Activated CD4-positive, alpha-beta T cell treated with anti-CD3 and anti-CD28 coated beads, Interleukin-2, amount 10 ng/mL, durations not matched to agents 7 days and 5 days (primary cell): ENCODE data around the gene HEXIM1. TPM values are rescaled to one million over a fixed set of nuclear protein-coding genes. Genes with fewer than 3 reads are reported as not detected.
A peak's percentile ranks its signal among the peaks of the same experiment; 100 is the strongest.

Source experiments
- CTCF ChIA-PET: fragments of 350-600 bp; sonication (Branson Sonifier 250); formaldehyde crosslinking; loops from one replicate; lab custom pipeline; 2021; ENCODE audit warnings: antibody characterized with exemption; lab: Charles Lee
- POLR2A ChIA-PET: fragments of 350-600 bp; sonication (Branson Sonifier 250); formaldehyde crosslinking; loops from one replicate; lab custom pipeline; 2021; ENCODE audit warnings: antibody characterized with exemption; lab: Charles Lee
- DNase-seq: peaks from one replicate; pipeline ENCODE4 v3.0.0-alpha.2; 2020
- H3K27ac Mint-ChIP-seq: one replicate; pipeline ENCODE4 v1.8.0; 2021; ENCODE audit warnings: mild to moderate bottlenecking, moderate library complexity, mixed read lengths
- H3K27me3 Mint-ChIP-seq: one replicate; pipeline ENCODE4 v1.8.0; 2021; ENCODE audit warnings: mixed read lengths
- H3K36me3 Mint-ChIP-seq: one replicate; pipeline ENCODE4 v1.8.0; 2021; ENCODE audit warnings: low read depth, mixed read lengths
- H3K4me1 Mint-ChIP-seq: one replicate; pipeline ENCODE4 v1.8.0; 2021; ENCODE audit warnings: mixed read lengths
- H3K4me3 Mint-ChIP-seq: one replicate; pipeline ENCODE4 v1.8.0; 2021; ENCODE audit warnings: mild to moderate bottlenecking, moderate library complexity, mixed read lengths
- H3K9me3 Mint-ChIP-seq: one replicate; pipeline ENCODE4 v1.8.0; 2021; ENCODE audit warnings: mixed read lengths
- total RNA-seq, 2 experiments: library from RNA; stranded (reverse); gene quantifications; one replicate each; pipeline ENCODE4 v1.2.3, GENCODE V29; 2021

Gene HEXIM1, protein sequence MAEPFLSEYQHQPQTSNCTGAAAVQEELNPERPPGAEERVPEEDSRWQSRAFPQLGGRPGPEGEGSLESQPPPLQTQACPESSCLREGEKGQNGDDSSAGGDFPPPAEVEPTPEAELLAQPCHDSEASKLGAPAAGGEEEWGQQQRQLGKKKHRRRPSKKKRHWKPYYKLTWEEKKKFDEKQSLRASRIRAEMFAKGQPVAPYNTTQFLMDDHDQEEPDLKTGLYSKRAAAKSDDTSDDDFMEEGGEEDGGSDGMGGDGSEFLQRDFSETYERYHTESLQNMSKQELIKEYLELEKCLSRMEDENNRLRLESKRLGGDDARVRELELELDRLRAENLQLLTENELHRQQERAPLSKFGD
- total RNA-seq: 10 to 100 TPM; 30.5 TPM

DNA sequence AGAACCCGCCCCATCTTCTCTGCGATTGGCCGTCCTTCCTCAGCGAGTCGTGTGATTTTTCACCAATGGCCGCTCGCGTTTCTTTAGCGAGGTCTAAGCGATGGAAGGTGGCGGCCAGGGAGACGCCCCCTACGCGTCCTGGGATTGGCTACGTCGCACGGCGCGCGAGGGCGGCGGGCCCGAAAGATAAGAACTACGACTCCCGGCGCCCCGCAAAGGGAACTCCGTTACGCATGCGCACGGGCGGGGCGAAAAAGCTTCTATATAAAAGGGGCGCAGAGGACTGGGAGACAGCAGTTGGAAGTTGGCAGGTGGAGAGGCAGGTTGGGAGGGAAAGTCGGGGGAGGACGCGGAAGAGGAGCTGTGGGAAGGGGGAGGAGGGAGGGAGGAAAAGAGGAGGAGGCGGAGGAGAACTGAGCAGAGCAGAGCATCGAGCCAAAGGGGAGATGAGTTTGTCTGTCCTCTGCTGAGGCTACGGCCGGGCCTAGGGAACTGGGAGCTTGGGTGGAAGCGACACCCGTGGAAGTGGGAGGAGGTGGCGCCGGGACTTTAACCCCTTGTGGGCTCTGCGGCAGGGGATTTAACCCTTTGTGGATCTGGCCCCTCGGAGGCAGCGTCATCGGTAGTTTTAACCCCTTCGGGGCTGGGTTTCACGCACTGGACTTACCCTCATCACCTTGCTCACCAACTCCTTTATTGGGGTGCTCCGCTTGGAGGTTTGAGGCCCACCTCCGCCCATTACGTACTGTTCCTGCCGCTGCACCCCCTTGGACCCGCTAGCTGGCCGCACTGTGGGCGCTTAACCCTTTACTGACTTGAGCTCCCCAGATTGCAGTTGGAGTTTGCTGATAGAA lies at the start of gene HEXIM1:
Gene HEXIM1, plus strand, starts transcription at position 293 of the 854 bp plus-strand sequence. CDS start 716 bp downstream, outside the sequence.
- Mint-ChIP-seq H3K4me3 (peak within 1 kb of the TSS; percentile 98), H3K27me3 (no peaks in the 10 kb centered on the region), H3K4me1 (peaks cover 56% of the 10 kb centered on the region), H3K36me3 (peaks cover 15% of the 10 kb centered on the region), H3K9me3 (no peaks in the 10 kb centered on the region), H3K27ac (peak within 1 kb of the TSS; percentile 100)
- ChIA-PET CTCF (interaction anchor here (0.6 to 11.0 kb wide), 29 partner anchors 9 to 264 kb away, joined by 3 to 203 read pairs (median 4); partner anchors contain the start of genes ACBD4, EFTUD2, FMNL1 and HEXIM2), POLR2A (interaction anchor here (0.7 to 2.4 kb wide), 9 partner anchors 10 to 856 kb away, joined by 3 to 24 read pairs (median 4); partner anchors contain the start of genes ACBD4 and HEXIM2)
- DNase-seq: peak; percentile 99

DNA sequence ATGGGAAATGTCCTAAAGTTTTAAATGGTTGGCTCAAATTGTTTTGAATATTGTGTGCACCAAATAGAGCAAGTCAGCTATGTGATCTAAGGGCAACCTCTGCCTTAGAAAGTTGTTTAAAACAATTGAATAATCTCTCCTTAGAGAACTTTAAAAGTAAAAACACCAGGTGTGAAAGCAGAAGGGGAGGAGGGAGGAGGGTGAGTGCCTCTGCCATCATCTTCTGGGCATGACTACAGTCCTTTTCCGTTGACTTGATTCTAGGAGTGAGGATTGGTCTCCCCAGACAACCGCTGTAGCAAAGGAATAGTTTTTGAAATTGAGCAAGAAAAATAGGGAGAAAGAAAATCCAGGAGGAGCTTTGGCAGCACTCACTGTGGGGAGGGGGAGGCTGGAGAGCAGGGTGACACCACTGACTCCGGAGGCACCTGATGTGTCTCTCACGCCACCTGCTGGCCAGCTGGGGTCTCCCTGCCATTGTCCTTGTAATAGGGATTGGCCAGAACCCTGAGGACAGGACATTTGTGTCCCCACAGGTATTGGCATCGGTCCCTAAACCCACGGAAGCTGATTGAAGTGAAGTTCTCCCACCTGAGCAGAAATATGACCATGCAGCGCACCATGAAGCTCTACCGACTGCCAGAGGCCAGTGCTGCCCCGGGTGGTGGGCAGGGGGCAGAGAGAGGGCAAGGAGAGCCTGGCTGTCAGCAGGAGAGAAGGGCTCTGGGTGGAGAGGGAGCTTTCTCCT lies 49.2 kb upstream of the HEXIM1 start:
- POLR2A ChIA-PET: no interaction called here
- Mint-ChIP-seq H3K9me3 (no peaks in the 10 kb centered on the region), H3K4me1 (no peaks in the 10 kb centered on the region), H3K27ac (peak overlapping the region; percentile 57), H3K36me3 (peaks cover 50% of the 10 kb centered on the region), H3K27me3 (no peaks in the 10 kb centered on the region), H3K4me3 (no peak overlapping the region)
- peak; percentile 81 for DNase-seq
- CTCF ChIA-PET: interaction anchor here (0.6 to 2.4 kb wide), 14 partner anchors 9 to 323 kb away, joined by 3 to 12 read pairs (median 4); partner anchors contain the start of genes ACBD4 and MAP3K14

DNA sequence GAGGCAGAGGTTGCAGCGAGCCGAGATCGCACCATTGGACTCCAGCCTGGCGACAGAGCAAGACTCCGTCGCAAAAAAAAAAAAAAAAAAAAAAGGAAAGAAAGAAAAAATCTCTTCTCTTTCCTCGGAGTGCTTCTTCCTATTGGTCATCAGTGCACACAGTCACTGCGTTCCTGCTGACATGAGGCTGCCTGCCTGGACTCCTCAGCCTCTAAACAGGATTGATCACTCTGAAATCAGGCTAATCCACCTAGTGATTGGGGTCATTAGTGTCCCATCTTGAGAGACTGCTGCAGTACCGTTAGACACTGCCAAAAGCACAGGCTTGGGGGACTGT lies 46.8 kb upstream of the HEXIM1 start:
- H3K4me1 Mint-ChIP-seq: no peaks in the 10 kb centered on the region
- CTCF ChIA-PET: interaction anchor here (1.6 kb wide), 1 partner anchor 34 kb away, joined by 7 read pairs; the partner anchor contains the start of gene ACBD4
- no peak for DNase-seq
- H3K27me3 Mint-ChIP-seq: no peaks in the 10 kb centered on the region
- H3K9me3 Mint-ChIP-seq: no peaks in the 10 kb centered on the region
- no peak overlapping the region for H3K4me3 Mint-ChIP-seq
- peaks cover 45% of the 10 kb centered on the region for H3K36me3 Mint-ChIP-seq
- peak overlapping the region; percentile 9 for H3K27ac Mint-ChIP-seq
- POLR2A ChIA-PET: no interaction called here

DNA sequence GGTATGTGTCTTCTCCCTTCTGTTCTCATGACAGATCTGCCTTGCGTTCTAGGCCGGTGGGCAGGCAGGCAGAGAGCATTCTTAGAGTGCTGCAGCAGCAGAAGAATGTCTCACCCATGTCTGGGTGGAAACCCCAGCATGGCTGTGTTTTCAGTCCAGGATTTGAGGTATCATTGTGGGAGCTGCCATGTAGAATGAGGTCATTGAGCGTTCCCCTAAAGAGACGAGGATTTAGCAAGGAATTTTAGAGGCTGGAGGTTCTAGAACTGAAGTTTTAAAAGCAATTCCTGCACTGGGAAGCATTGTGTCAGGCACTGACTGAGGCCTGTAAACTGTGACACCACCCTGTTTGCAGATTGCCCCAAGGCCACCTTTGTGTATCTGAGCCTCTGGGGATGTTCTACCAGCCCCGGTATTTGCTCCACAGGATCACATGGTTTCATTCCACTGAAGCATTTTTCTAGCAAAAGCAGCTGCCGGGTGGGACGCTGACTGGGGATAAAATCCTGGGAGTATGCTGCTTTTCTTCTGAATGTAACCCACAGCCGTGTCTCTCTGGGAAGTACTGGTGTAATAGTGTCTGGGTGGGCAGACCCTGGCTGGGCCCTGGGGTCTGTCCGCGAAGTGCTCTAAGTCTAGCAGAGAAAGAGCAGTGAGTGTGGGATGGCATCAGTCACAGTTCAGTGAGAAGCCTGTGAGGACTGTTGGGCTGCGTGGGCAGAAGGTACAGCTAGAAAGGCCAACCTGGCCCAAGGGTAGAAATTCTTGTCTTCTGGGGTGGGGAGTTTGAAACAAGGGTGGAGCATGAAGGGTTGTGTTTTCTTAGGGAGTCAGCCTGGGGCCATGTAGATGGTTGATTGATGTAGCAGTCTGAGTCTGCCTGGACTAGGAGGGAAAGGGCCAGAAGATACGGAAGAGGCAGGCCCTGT lies 46.1 kb upstream of the HEXIM1 start:
- DNase-seq: no peak
- POLR2A ChIA-PET: no interaction called here
- H3K36me3 Mint-ChIP-seq: peaks cover 47% of the 10 kb centered on the region
- no peaks in the 10 kb centered on the region for H3K9me3 Mint-ChIP-seq
- no peaks in the 10 kb centered on the region for H3K27me3 Mint-ChIP-seq
- peak overlapping the region; percentile 9 for H3K27ac Mint-ChIP-seq
- CTCF ChIA-PET: interaction anchor here (1.6 kb wide), 1 partner anchor 33 kb away, joined by 7 read pairs; the partner anchor contains the start of gene ACBD4
- no peak overlapping the region for H3K4me3 Mint-ChIP-seq
- H3K4me1 Mint-ChIP-seq: no peaks in the 10 kb centered on the region

DNA sequence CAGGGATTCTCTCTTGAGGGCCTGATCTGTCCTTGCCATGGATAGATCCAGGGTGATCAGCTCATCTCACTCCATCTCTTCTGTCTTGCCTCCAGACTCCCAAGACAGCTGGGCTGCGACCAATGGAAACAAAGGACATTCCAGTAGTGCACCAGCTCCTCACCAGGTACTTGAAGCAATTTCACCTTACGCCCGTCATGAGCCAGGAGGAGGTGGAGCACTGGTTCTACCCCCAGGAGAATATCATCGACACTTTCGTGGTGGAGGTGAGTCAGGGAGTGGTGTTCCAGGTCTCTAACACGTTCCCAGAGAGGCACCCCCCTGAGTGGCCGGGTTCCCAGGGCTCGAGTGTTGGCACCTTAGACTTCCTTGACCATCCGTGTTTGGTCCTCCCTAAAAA lies 45.4 kb upstream of the HEXIM1 start:
- Mint-ChIP-seq H3K9me3 (no peaks in the 10 kb centered on the region), H3K27ac (no peak overlapping the region), H3K4me3 (no peak overlapping the region), H3K27me3 (no peaks in the 10 kb centered on the region), H3K36me3 (peaks cover 41% of the 10 kb centered on the region), H3K4me1 (no peaks in the 10 kb centered on the region)
- ChIA-PET POLR2A (no interaction called here), CTCF (interaction anchor here (1.6 kb wide), 1 partner anchor 32 kb away, joined by 7 read pairs; the partner anchor contains the start of gene ACBD4)
- DNase-seq: no peak

DNA sequence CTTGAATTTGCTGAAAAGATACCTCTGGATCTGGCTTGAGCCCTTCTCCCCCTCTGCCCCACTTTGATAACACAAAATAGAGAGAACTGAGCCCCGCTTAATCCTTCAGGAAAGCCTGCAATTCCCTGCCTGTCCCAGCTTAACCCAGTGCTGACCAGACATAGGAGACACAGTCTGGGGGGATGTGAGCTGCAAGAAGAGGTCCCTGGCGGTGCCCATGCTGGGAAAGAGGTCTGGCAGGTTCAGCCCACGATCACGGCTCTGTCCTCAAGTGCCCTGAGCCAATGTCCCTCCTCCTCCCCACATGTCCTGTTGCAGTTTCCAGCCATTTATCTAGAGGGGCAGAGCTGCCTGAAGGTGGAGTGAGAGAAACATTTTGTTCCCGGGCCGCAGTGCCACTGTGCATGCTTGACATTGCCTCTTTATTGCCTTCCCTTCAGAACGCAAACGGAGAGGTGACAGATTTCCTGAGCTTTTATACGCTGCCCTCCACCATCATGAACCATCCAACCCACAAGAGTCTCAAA lies 44.9 kb upstream of the HEXIM1 start:
- ChIA-PET POLR2A (no interaction called here), CTCF (interaction anchor here (0.7 to 2.0 kb wide), 4 partner anchors 26 to 94 kb away, joined by 3 to 9 read pairs (median 6); partner anchors contain the start of gene ACBD4)
- H3K4me1 Mint-ChIP-seq: no peaks in the 10 kb centered on the region
- H3K36me3 Mint-ChIP-seq: peaks cover 38% of the 10 kb centered on the region
- no peak for DNase-seq
- no peaks in the 10 kb centered on the region for H3K9me3 Mint-ChIP-seq
- no peaks in the 10 kb centered on the region for H3K27me3 Mint-ChIP-seq
- no peak overlapping the region for H3K4me3 Mint-ChIP-seq
- H3K27ac Mint-ChIP-seq: no peak overlapping the region

DNA sequence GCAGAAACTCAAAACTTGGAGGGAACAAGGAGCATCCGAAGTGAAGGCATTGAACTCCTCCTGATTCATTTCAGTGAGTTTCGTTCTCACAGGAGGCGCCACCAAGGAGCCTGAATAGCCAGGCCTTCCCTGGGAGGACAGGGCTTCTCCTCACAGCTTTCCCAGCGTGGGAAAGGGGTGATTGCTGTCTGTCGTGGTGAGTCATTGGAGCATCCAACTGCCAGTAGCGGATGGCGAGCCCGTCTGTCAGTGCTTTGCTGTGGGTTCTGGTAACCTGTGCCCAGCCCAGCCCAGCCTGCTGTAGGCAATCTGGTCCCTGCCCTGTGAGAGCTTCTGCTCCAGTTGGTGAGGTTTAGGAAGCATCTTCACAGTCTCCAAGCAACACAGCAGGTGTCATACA lies 44.2 kb upstream of the HEXIM1 start:
- Mint-ChIP-seq H3K4me3 (no peak overlapping the region), H3K27ac (no peak overlapping the region), H3K27me3 (no peaks in the 10 kb centered on the region), H3K36me3 (peaks cover 31% of the 10 kb centered on the region), H3K9me3 (no peaks in the 10 kb centered on the region), H3K4me1 (no peaks in the 10 kb centered on the region)
- ChIA-PET CTCF (interaction anchor here (0.6 to 2.5 kb wide), 5 partner anchors 15 to 1110 kb away, joined by 3 to 9 read pairs (median 4); partner anchors contain the start of gene ACBD4), POLR2A (no interaction called here)
- no peak for DNase-seq

DNA sequence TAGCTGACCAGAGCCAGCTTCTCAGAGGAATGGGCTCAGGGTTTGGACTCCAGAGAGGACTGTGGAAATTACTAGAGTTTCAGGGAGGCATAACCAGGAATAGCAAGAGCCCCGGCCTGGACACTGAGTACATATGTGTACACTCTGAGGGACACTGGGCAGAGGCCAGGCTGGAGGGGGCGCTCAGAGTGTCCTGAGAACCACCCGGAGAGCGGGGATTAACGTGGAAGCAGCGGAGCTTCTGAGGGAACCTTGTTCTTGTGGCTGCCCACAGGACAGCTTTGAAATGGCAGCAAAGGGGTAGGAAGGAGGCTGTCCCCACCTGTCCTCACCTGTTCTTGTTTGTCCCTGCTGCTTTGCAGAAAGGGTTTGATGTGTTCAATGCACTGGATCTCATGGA lies 43.8 kb upstream of the HEXIM1 start:
- Mint-ChIP-seq H3K9me3 (no peaks in the 10 kb centered on the region), H3K27me3 (no peaks in the 10 kb centered on the region), H3K36me3 (peaks cover 28% of the 10 kb centered on the region), H3K27ac (no peak overlapping the region), H3K4me1 (no peaks in the 10 kb centered on the region), H3K4me3 (no peak overlapping the region)
- ChIA-PET POLR2A (no interaction called here), CTCF (interaction anchor here (0.6 to 2.5 kb wide), 3 partner anchors 14 to 1111 kb away, joined by 4 to 9 read pairs (median 8); partner anchors contain the start of gene ACBD4)
- no peak for DNase-seq

DNA sequence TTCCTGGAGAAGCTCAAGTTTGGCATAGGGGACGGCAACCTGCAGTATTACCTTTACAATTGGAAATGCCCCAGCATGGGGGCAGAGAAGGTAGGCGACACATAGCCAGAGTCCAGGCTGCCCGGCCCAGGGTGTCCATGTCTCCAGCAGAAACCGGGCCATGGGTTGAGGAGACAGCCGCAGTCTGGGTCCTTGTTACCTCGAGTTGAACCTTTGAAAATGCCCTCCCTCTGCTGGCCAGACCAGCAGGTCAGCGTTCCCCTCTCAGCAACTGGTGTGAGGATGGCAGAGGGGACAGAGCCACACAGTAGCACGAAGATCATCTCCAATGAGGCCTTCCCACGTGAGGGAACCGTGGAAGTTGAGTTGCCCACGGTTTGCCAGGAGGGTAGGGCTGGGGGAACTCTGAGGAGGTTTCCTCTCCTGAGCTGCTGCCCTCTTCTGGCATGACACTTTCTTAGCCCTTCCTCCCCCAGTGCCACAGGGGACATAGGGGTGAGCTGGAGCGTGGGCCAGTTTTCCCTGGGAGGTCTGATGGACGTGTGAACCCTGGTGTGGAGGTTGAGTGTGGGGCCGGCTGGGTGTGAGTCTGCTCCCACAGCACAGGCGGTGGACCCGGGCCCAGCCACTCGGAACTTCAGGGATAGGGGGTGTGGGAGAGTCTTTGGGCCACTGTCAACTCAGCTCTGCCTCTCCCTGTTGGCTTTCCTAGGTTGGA lies 43.2 kb upstream of the HEXIM1 start:
- CTCF ChIA-PET: interaction anchor here (0.6 to 2.5 kb wide), 3 partner anchors 14 to 1111 kb away, joined by 4 to 9 read pairs (median 8); partner anchors contain the start of gene ACBD4
- POLR2A ChIA-PET: no interaction called here
- Mint-ChIP-seq H3K9me3 (no peaks in the 10 kb centered on the region), H3K4me1 (no peaks in the 10 kb centered on the region), H3K4me3 (no peak overlapping the region), H3K27me3 (no peaks in the 10 kb centered on the region), H3K27ac (no peak overlapping the region), H3K36me3 (peaks cover 25% of the 10 kb centered on the region)
- DNase-seq: no peak

DNA sequence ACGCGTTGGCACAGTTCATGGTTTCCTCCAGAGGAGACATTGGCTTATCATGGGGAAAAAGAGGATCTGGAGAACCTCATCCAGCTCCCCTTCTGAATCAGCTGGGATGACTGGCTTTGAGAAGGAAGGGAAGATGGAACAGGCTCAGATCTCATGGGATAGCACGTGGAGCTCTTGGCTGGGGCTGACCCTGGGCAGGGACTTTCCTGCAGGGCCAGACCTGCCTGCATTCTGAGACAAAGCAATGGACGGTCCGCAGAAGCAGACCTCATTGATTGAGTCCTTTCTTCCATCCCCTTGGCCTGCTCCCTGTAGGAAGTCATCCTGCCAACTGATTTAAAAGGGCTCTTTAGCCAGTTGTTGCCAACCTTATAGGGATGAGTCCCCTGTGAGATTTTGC lies 42.2 kb upstream of the HEXIM1 start:
- ChIA-PET CTCF (interaction anchor here (0.9 to 2.5 kb wide), 3 partner anchors 11 to 29 kb away, joined by 3 to 8 read pairs (median 3); partner anchors contain the start of gene ACBD4), POLR2A (no interaction called here)
- Mint-ChIP-seq H3K36me3 (peaks cover 25% of the 10 kb centered on the region), H3K27me3 (no peaks in the 10 kb centered on the region), H3K27ac (no peak overlapping the region), H3K9me3 (no peaks in the 10 kb centered on the region), H3K4me3 (no peak overlapping the region), H3K4me1 (no peaks in the 10 kb centered on the region)
- no peak for DNase-seq
